ENCODE data around the gene PPP1R15A. TPM values are rescaled to one million over a fixed set of nuclear protein-coding genes. Genes with fewer than 3 reads are reported as not detected.
"Not testable (repeated sequence)": the region's sequence is repeated elsewhere in the genome, so short reads cannot be mapped to it uniquely, and the experiment has no call there.

Gene PPP1R15A
- polyA plus RNA-seq, 4 donors = 35.7 to 41.1 (median 36.2) TPM

GRCh38 chr19:48879025-48879637 is 6.9 kb downstream of the PPP1R15A start:
- no peak for DNase-seq (ENCODE audit: low read depth in 4 of 4, low spot score in 3 of 4)

- not testable (repeated sequence) for DNase-seq (ENCODE audit: low read depth in 4 of 4, low spot score in 3 of 4)
Measured at GRCh38 chr19:48879696-48880095, 7.5 kb downstream of the PPP1R15A start.

- DNase-seq (ENCODE audit: low read depth in 4 of 4, low spot score in 3 of 4) = no peak
Measured at GRCh38 chr19:48881741-48882657, 9.8 kb downstream of the PPP1R15A start.

- no peak for DNase-seq (ENCODE audit: low read depth in 4 of 4, low spot score in 3 of 4)
Measured at GRCh38 chr19:48883726-48884125, 11.5 kb downstream of the PPP1R15A start.

GRCh38 chr19:48887861-48888612 is 15.8 kb downstream of the PPP1R15A start:
- no peak for DNase-seq (ENCODE audit: low read depth in 4 of 4, low spot score in 3 of 4)

- not testable (repeated sequence) for DNase-seq (ENCODE audit: low read depth in 4 of 4, low spot score in 3 of 4)
Measured at GRCh38 chr19:48889496-48889895, 17.3 kb downstream of the PPP1R15A start.

- no peak for DNase-seq (ENCODE audit: low read depth in 4 of 4, low spot score in 3 of 4)
Measured at GRCh38 chr19:48890551-48890950, 18.3 kb downstream of the PPP1R15A start.

GRCh38 chr19:48895226-48895625 is 23.0 kb downstream of the PPP1R15A start:
- DNase-seq (ENCODE audit: low read depth in 4 of 4, low spot score in 3 of 4) = no peak

GRCh38 chr19:48896191-48896720 is 24.0 kb downstream of the PPP1R15A start:
- DNase-seq (ENCODE audit: low read depth in 4 of 4, low spot score in 3 of 4) = no peak

- no peak for DNase-seq (ENCODE audit: low read depth in 4 of 4, low spot score in 3 of 4)
Measured at GRCh38 chr19:48897181-48897580, 25.0 kb downstream of the PPP1R15A start.

GRCh38 chr19:48899386-48899749 is 27.1 kb downstream of the PPP1R15A start:
- DNase-seq (ENCODE audit: low read depth in 4 of 4, low spot score in 3 of 4) = not testable (repeated sequence)

GRCh38 chr19:48899781-48900476 is 27.7 kb downstream of the PPP1R15A start, which contains the start of gene NUCB1:
Gene NUCB1 (plus strand): TSS chr19:48900312. CDS start chr19:48900797, 485 bp downstream.
- peak; percentile 97 to 99 (median 99) for DNase-seq (ENCODE audit: low read depth in 4 of 4, low spot score in 3 of 4)

GRCh38 chr19:48900477-48901406 is 28.5 kb downstream of the PPP1R15A start:
- DNase-seq (ENCODE audit: low read depth in 4 of 4, low spot score in 3 of 4) = no peak

- DNase-seq (ENCODE audit: low read depth in 4 of 4, low spot score in 3 of 4) = not testable (repeated sequence)
Measured at GRCh38 chr19:48902291-48902690, 30.1 kb downstream of the PPP1R15A start.

GRCh38 chr19:48903788-48904187 is 31.6 kb downstream of the PPP1R15A start:
- DNase-seq (ENCODE audit: low read depth in 4 of 4, low spot score in 3 of 4) = not testable (repeated sequence)

- DNase-seq (ENCODE audit: low read depth in 4 of 4, low spot score in 3 of 4) = no peak
Measured at GRCh38 chr19:48905664-48906063, 33.4 kb downstream of the PPP1R15A start.

- no peak for DNase-seq (ENCODE audit: low read depth in 4 of 4, low spot score in 3 of 4)
Measured at GRCh38 chr19:48906324-48906723, 34.1 kb downstream of the PPP1R15A start.

GRCh38 chr19:48907671-48908070 is 35.5 kb downstream of the PPP1R15A start:
- DNase-seq (ENCODE audit: low read depth in 4 of 4, low spot score in 3 of 4) = no peak
